Measurements from ENCODE around the gene LEMD2. TPM values are rescaled to one million over a fixed set of nuclear protein-coding genes. Genes with fewer than 3 reads are reported as not detected.

Gene LEMD2
- total RNA-seq, 1 experiment from 2014 or later = 43.9 TPM

DNA sequence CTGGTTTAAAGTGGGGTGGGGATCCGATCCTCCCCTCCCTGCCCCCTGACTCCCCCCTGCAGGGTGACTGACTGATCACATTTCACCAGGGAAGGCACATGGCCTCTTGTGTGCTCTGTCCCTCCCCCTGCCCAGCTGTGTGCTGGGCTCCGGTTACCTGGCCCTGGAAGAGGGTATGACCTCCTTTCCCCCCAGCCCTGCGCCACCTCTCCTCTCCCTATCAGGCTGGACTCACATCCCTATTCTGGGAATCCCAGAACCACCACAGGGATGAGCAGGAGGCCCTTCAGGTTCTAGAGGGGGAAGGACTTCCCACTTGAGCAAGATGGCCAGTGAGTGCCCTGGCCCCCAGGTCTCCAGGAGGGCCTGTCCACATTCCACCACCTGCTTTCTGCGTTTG lies 40.1 kb downstream of the LEMD2 start:
- H3K9me2 ChIP-seq (ENCODE audit: insufficient read depth) = no peaks in the 10 kb centered on the region
- BruUV-seq (replicated peaks) = no TSS peak
- ATAC-seq = no peak
- ChIA-PET POLR2A (no interaction called here), CTCF (no interaction called here), RAD21 (ENCODE audit: low non-redundant PET in 1 of 2, low total read pairs in 2 of 2, uncharacterized antibody in 2 of 2, unreplicated experiment in 2 of 2) (no interaction called here)
- H3K27ac ChIP-seq (ENCODE audit: low read depth, low read length) = no peak overlapping the region
- DNase-seq (ENCODE audit: low read depth, low spot score) = no peak
- no peaks in the 10 kb centered on the region for H3K27me3 ChIP-seq (ENCODE audit: insufficient read depth, low read length)
- H4K20me1 ChIP-seq (ENCODE audit: insufficient read depth) = no peaks in the 10 kb centered on the region
- H3K36me3 ChIP-seq (ENCODE audit: control insufficient read depth in 1 of 2, insufficient read depth in 2 of 2, low read length in 2 of 2) = no peaks in the 10 kb centered on the region
- H3K4me3 ChIP-seq (replicated peaks in 1 of 2; ENCODE audit: low read depth in 1 of 2, low read length in 2 of 2) = no peak overlapping the region
- H2AFZ ChIP-seq (ENCODE audit: low read depth, low read length, poor library complexity, severe bottlenecking) = no peak overlapping the region
- intact Hi-C loops (cut with micrococcal nuclease) = no loop called here
- H3K4me1 ChIP-seq (ENCODE audit: control insufficient read depth in 1 of 2, insufficient read depth in 2 of 2, low read length in 2 of 2) = peaks cover 9 to 18% of the 10 kb centered on the region in 2 experiments; a peak in 3 of 4 replicates
- no peak overlapping the region for H3K4me2 ChIP-seq (ENCODE audit: low read length)
- H3K9ac ChIP-seq (ENCODE audit: low read length) = no peak overlapping the region
- no peak for TF ChIP-seq ELF1 (IDR thresholded peaks at IDR 0.05; ENCODE audit: borderline replicate concordance, low read depth)
- TF ChIP-seq RAD21 (IDR thresholded peaks at IDR 0.05; ENCODE audit: low read depth) = no peak
- no peak for TF ChIP-seq ATF3 (IDR thresholded peaks at IDR 0.05)
- no peak for TF ChIP-seq TCF7L2 (IDR thresholded peaks at IDR 0.05; ENCODE audit: borderline replicate concordance, extremely low read depth, insufficient read depth, insufficient read length)
- H3K79me2 ChIP-seq (ENCODE audit: insufficient read depth, low read length) = no peaks in the 10 kb centered on the region
- no peaks in the 10 kb centered on the region for H3K9me3 ChIP-seq (ENCODE audit: control insufficient read depth in 1 of 2, insufficient read depth in 1 of 2, low read depth in 1 of 2, low read length in 2 of 2)

- no peaks in the 10 kb centered on the region for H3K79me2 ChIP-seq (ENCODE audit: insufficient read depth, low read length)
- ATAC-seq = no peak
- no peak overlapping the region for H3K4me3 ChIP-seq (replicated peaks in 1 of 2; ENCODE audit: low read depth in 1 of 2, low read length in 2 of 2)
- intact Hi-C loops (cut with micrococcal nuclease) = no loop called here
- POLR2A ChIA-PET = no interaction called here
- no TSS peak for BruUV-seq (replicated peaks)
- peaks cover 9 to 18% of the 10 kb centered on the region in 2 experiments; a peak in 3 of 4 replicates for H3K4me1 ChIP-seq (ENCODE audit: control insufficient read depth in 1 of 2, insufficient read depth in 2 of 2, low read length in 2 of 2)
- H3K9me2 ChIP-seq (ENCODE audit: insufficient read depth) = no peaks in the 10 kb centered on the region
- RAD21 ChIA-PET (ENCODE audit: low non-redundant PET in 1 of 2, low total read pairs in 2 of 2, uncharacterized antibody in 2 of 2, unreplicated experiment in 2 of 2) = no interaction called here
- DNase-seq (ENCODE audit: low read depth, low spot score) = no peak
- H3K9me3 ChIP-seq (ENCODE audit: control insufficient read depth in 1 of 2, insufficient read depth in 1 of 2, low read depth in 1 of 2, low read length in 2 of 2) = no peaks in the 10 kb centered on the region
- no peak overlapping the region for H3K27ac ChIP-seq (ENCODE audit: low read depth, low read length)
- H3K9ac ChIP-seq (ENCODE audit: low read length) = no peak overlapping the region
- no peak overlapping the region for H2AFZ ChIP-seq (ENCODE audit: low read depth, low read length, poor library complexity, severe bottlenecking)
- no peak overlapping the region for H3K4me2 ChIP-seq (ENCODE audit: low read length)
- CTCF ChIA-PET = no interaction called here
- no peaks in the 10 kb centered on the region for H3K36me3 ChIP-seq (ENCODE audit: control insufficient read depth in 1 of 2, insufficient read depth in 2 of 2, low read length in 2 of 2)
- H3K27me3 ChIP-seq (ENCODE audit: insufficient read depth, low read length) = peaks cover 6% of the 10 kb centered on the region; the same call in 1 of the 2 replicates
- TF ChIP-seq YY1 (IDR thresholded peaks at IDR 0.05; ENCODE audit: extremely low read depth, insufficient replicate concordance, low read depth, low read length) (no peak), ATF3 (IDR thresholded peaks at IDR 0.05) (no peak), POLR2AphosphoS5 (IDR thresholded peaks at IDR 0.05; ENCODE audit: low read depth, low read length) (no peak), POLR2A (IDR thresholded peaks at IDR 0.05; ENCODE audit: borderline replicate concordance, extremely low read depth, insufficient read depth, insufficient read length) (no peak), EGR1 (IDR thresholded peaks at IDR 0.05; ENCODE audit: low read depth) (no peak), RAD21 (IDR thresholded peaks at IDR 0.05; ENCODE audit: low read depth) (no peak), EZH2phosphoT487 (IDR thresholded peaks at IDR 0.05; ENCODE audit: borderline replicate concordance) (no peak), CBX3 (IDR thresholded peaks at IDR 0.05; ENCODE audit: low read depth) (no peak), ZBTB33 (IDR thresholded peaks at IDR 0.05; ENCODE audit: extremely low read depth, insufficient replicate concordance, low read length) (no peak)
- no peaks in the 10 kb centered on the region for H4K20me1 ChIP-seq (ENCODE audit: insufficient read depth)
Observed at GRCh38 chr6:33747823-33748222, 41.1 kb downstream of the LEMD2 start.
